NCI-H1436 (cell line): Measurements from ENCODE around the gene NME5.
"Not testable (repeated sequence)": the region's sequence is repeated elsewhere in the genome, so short reads cannot be mapped to it uniquely, and the experiment has no call there.

Experiments used
- DNase-seq: peaks from one replicate; lab custom pipeline; 2025; lab: John Stamatoyannopoulos, UW

NME5 gene

GRCh38 chr5:138078006-138078643, 61.1 kb downstream of the NME5 start:
- DNase-seq, result no peak

GRCh38 chr5:138077064-138077696, 62.0 kb downstream of the NME5 start:
- DNase-seq, result peak; percentile 36

DNA sequence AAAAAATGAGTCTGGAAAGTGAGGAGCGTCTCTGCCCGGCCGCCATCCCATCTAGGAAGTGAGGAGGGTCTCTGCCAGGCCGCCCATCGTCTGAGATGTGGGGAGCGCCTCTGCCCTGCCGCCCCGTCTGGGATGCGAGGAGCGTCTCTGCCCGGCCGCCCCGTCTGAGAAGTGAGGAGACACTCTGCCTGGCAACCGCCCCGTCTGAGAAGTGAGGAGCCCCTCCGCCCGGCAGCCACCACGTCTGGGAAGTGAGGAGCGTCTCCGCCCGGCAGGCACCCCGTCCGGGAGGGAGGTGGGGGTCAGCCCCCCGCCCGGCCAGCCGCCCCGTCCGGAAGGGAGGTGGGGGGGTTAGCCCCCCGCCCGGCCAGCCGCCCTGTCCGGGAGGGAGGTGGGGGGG, 69.2 kb downstream of the NME5 start:
- DNase-seq, result not testable (repeated sequence)

DNA sequence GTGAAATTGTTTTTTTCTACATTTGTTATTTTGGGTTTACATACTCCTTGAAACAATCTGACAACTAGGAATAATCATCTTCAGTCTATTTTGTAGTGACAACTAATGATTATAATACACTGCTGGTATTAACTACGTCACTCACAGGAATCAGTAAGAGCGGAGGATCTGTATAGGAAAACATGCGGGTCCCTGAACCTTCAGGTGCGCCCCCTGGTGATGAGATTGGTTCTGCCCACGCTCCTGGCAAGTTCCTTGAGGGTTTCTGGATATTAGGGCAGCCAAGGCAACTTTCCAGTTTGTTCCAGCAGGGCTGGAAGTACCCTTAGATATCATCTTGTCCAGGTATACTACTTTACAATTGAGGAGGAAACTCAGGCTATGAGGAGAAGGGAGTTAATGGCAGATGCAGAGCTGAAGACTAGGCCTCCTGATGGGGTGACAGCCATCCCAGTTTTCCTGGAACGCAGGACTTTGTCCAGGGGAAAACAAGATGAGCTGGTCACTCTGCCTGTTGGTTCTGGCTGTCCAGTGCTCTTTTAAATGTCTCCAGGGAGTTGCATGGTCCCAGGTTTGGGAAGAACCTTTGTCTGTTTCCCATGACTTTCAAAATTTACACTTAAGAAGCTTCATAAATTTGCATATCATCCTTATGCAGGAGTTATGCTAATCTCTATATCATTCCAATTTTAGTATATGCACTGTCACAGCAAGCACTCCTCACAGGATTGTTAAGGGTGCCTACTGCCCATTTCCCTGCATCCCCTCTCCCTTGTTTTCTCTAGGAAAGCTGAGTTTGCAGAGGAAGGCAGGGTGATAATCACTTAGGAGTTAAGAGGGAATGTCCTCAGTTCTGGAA, 70.3 kb downstream of the NME5 start:
- peak; percentile 65 for DNase-seq

DNA sequence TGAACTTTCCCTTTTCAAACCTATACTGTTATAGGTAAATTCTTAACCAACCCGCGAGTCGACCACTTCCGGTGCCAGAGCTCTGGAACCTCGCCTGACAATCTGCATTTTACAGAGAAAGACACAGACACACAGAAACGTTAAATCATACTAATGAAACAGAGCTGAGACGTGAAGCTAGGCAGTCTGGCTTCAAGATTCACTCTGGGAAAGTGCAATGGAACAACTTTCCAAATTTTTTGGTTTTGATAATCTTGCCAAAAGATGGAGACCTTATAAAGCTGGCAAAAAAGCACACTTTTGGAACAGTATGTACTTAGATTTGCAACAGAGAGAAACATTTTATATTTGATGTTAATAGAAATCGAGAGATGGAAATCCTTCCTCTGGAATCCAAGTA, 71.3 kb downstream of the NME5 start:
- DNase-seq, result no peak
